Measurements from ENCODE around the gene BARX2.

DNA sequence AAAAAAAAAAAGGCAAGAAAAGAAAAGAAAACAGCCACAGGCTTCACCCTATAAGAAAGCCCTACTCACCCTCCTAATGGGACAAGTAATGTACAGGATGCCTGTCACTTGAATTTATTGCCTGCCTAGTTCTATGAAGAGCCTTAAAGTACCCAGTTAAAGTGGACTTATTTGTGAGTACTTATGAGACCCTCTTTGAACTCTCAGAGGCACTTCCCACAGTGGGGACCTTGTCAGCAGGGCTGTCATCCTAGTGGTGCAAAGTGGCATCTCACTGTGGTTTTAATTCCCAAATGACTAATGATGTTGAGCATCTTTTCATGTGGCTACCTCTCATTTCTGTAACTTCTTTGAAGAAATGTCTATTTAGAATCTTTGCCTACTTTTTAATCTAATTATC lies 41.8 kb upstream of the BARX2 start:
- no peak for TF ChIP-seq POLR2A (IDR thresholded peaks at IDR 0.05; ENCODE audit: low read depth, low read length)
- no peak for TF ChIP-seq PAX5 (IDR thresholded peaks at IDR 0.05; ENCODE audit: insufficient read depth, low read length, severe bottlenecking)

Data from GM12891 (cell line).